Thymus (tissue), 11 donors: ENCODE measurements around the gene OR4D10. TPM values are rescaled to one million over a fixed set of nuclear protein-coding genes. Genes with fewer than 3 reads are reported as not detected.
A peak's percentile ranks its signal among the peaks of the same experiment; 100 is the strongest.
"Not testable (repeated sequence)": the region's sequence is repeated elsewhere in the genome, so short reads cannot be mapped to it uniquely, and the experiment has no call there.

ENCODE experiments used
- DNase-seq, 9 donors: peaks; one replicate each; pipeline ENCODE4 v3.0.0-alpha.2; 2013; ENCODE audit warnings: low spot score in 9 of 9, low read depth in 6 of 9, missing footprints in 1 of 9
- H3K27ac ChIP-seq, 2 donors: one replicate each; pipeline ENCODE4 v1.5.1; 2013; ENCODE audit warnings: control low read depth in 1 of 2, low read depth in 1 of 2, low read length in 1 of 2, mild to moderate bottlenecking in 1 of 2, moderate library complexity in 1 of 2
- H3K27me3 ChIP-seq, 2 donors: one replicate each; pipeline ENCODE4 v1.5.1; 2013; ENCODE audit warnings: low read length in 1 of 2; ENCODE audit not compliant: control insufficient read depth in 2 of 2, insufficient read depth in 1 of 2
- H3K36me3 ChIP-seq, 2 donors: one replicate each; pipeline ENCODE4 v1.5.1; 2013; ENCODE audit warnings: low read length in 1 of 2, mild to moderate bottlenecking in 1 of 2, moderate library complexity in 1 of 2; ENCODE audit not compliant: control insufficient read depth in 2 of 2, insufficient read depth in 2 of 2
- H3K4me1 ChIP-seq, 2 donors: one replicate each; pipeline ENCODE4 v1.5.1; 2013; ENCODE audit warnings: low read length in 2 of 2; ENCODE audit not compliant: control insufficient read depth in 2 of 2, insufficient read depth in 2 of 2
- H3K4me3 ChIP-seq, 2 donors: one replicate each; pipeline ENCODE4 v1.5.1; 2013; ENCODE audit warnings: low read length in 2 of 2, control low read depth in 1 of 2, mild to moderate bottlenecking in 1 of 2
- H3K9me3 ChIP-seq, 2 donors: one replicate each; pipeline ENCODE4 v1.5.1; 2013; ENCODE audit warnings: low read length in 1 of 2, mild to moderate bottlenecking in 1 of 2; ENCODE audit not compliant: control insufficient read depth in 2 of 2, insufficient read depth in 1 of 2
- WGBS: extraction: QIAGEN DNeasy Blood & Tissue Kit; methylation state at CpG from one replicate; pipeline ENCODE4 v1.1.7; 2013; 5-methylcytosine and 5-hydroxymethylcytosine counted together
- polyA plus RNA-seq: library from polyadenylated mRNA; stranded (reverse); fragments of 200-250 nt; gene quantifications from one replicate; pipeline ENCODE4 v1.2.3, GENCODE V29; 2013
- total RNA-seq: library from RNA; stranded (reverse); fragments of 120-200 nt; gene quantifications from one replicate; pipeline ENCODE4 v1.2.4, GENCODE V29; 2013
- donor health status: healthy.

The OR4D10 gene
- total and polyA plus RNA-seq, 2 donors: under 0.01 TPM; not detected in 1

GRCh38 chr11:59510941-59511589, 38.0 kb downstream of the OR4D10 start, which contains the start of gene OR4D9:
Gene OR4D9 (plus strand): TSS chr11:59511539. CDS start chr11:59514913, 3,374 bp downstream.
- DNase-seq: peak in 8 of 9 donors; percentile 13 to 78 (median 37)
- Histone ChIP-seq H3K4me3 (no peak within 1 kb of the TSS), H3K4me1 (peaks cover 3 to 7% of the 10 kb centered on the region in 2 donors), H3K36me3 (no peaks in the 10 kb centered on the region), H3K27ac (no peak within 1 kb of the TSS), H3K9me3 (no peaks in the 10 kb centered on the region), H3K27me3 (no peaks in the 10 kb centered on the region)
- WGBS: 15% methylated on average over 2 of the region's 2 CpGs

GRCh38 chr11:59511675-59512074, 38.6 kb downstream of the OR4D10 start:
- no peak overlapping the region for H3K4me3 ChIP-seq
- H3K9me3 ChIP-seq: no peaks in the 10 kb centered on the region
- H3K27me3 ChIP-seq: no peaks in the 10 kb centered on the region
- peaks cover 3 to 7% of the 10 kb centered on the region in 2 donors for H3K4me1 ChIP-seq
- no peak for DNase-seq
- WGBS: 87% methylated on average over 1 of the region's 1 CpG
- H3K36me3 ChIP-seq: no peaks in the 10 kb centered on the region
- H3K27ac ChIP-seq: no peak overlapping the region

- not testable (repeated sequence) for H3K36me3 ChIP-seq, DNase-seq, H3K4me3 ChIP-seq, H3K27ac ChIP-seq, H3K9me3 ChIP-seq, H3K4me1 ChIP-seq, H3K27me3 ChIP-seq
- 93% methylated on average over 2 of the region's 2 CpGs for WGBS
Observed at GRCh38 chr11:59520139-59520538, 47.0 kb downstream of the OR4D10 start.

DNA sequence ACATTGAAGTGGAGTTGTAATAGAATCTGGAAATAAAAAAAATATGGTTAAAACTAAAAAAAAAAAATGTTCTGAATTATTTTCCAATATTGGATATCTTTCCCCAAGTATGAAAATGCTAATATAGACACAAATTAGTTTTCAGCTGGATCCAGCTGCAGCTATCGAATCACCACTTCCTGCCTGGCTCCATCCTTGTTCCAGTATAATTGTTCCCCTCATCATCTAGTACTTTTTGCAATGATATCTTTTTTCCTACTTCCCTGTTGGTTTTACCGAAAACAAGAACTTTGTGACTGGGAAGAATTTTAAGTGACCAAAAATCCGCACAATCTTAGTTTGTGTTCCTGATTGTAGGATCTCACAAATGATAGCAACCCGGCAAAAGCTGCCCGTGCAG, 47.6 kb downstream of the OR4D10 start:
- no peak overlapping the region for H3K27ac ChIP-seq
- H3K27me3 ChIP-seq: no peaks in the 10 kb centered on the region
- no peak for DNase-seq
- H3K4me3 ChIP-seq: no peak overlapping the region
- WGBS: 95% methylated on average over 5 of the region's 5 CpGs
- no peaks in the 10 kb centered on the region for H3K36me3 ChIP-seq
- no peaks in the 10 kb centered on the region for H3K9me3 ChIP-seq
- no peaks in the 10 kb centered on the region for H3K4me1 ChIP-seq

DNA sequence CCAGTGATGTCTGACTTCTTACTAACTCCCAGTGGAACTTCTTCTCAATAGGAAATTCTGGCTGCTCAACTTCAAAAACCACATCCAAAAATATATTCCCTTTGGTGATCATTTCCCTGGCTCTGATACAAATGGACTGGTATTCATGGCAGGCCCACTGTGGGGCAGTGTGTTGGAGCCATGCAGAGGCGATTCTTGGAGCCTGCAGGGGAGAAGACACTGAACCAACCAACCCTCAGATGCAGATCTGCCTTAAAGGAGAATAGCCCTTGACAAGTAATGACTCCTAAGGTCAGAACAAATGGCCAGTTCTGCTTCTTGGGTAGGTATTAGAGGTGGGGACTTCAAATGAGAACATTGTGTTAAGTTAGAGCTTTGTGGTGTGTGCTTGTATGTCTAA, 50.4 kb downstream of the OR4D10 start:
- Histone ChIP-seq H3K4me1 (peaks cover 0 to 1% of the 10 kb centered on the region in 2 donors), H3K27me3 (no peaks in the 10 kb centered on the region), H3K36me3 (no peaks in the 10 kb centered on the region), H3K9me3 (no peaks in the 10 kb centered on the region), H3K27ac (no peak overlapping the region), H3K4me3 (no peak overlapping the region)
- WGBS: 83% methylated on average over 1 of the region's 1 CpG
- DNase-seq: no peak

GRCh38 chr11:59528711-59529110, 55.6 kb downstream of the OR4D10 start:
- 85% methylated on average over 7 of the region's 7 CpGs for WGBS

More at GRCh38 chr11:59528711-59529110, 55.6 kb downstream of the OR4D10 start:
- Histone ChIP-seq H3K4me1 (peaks cover 0 to 7% of the 10 kb centered on the region in 2 donors), H3K27me3 (no peaks in the 10 kb centered on the region), H3K4me3 (no peak overlapping the region), H3K9me3 (no peaks in the 10 kb centered on the region), H3K36me3 (no peaks in the 10 kb centered on the region), H3K27ac (no peak overlapping the region)
- peak in 1 of 9 donors; percentile 26 for DNase-seq

Other genes with a start within 250 kb of the OR4D10 start
- not detected for gene OR5AN1, start 114.4 kb upstream of the OR4D10 start, total RNA-seq
- under 0.01 TPM for gene OR5AN1, start 114.4 kb upstream of the OR4D10 start, polyA plus RNA-seq
- not detected for gene OR5A2, start 46.9 kb upstream of the OR4D10 start, total RNA-seq
- gene OR5A2, start 46.9 kb upstream of the OR4D10 start, polyA plus RNA-seq: 0.02 TPM
- not detected for gene OR5A1, start 36.8 kb upstream of the OR4D10 start, total RNA-seq
- under 0.01 TPM for gene OR5A1, start 36.8 kb upstream of the OR4D10 start, polyA plus RNA-seq
- not detected for gene OR4D6, start 16.4 kb upstream of the OR4D10 start, total RNA-seq
- gene OR4D6, start 16.4 kb upstream of the OR4D10 start, polyA plus RNA-seq: 0.05 TPM
- not detected for gene OR4D11, start 30.3 kb downstream of the OR4D10 start, total RNA-seq
- gene OR4D11, start 30.3 kb downstream of the OR4D10 start, polyA plus RNA-seq: not detected
- not detected for gene OR4D9, start 38.2 kb downstream of the OR4D10 start, total RNA-seq
- gene OR4D9, start 38.2 kb downstream of the OR4D10 start, polyA plus RNA-seq: 0.02 TPM
- 17.5 TPM for gene OSBP, start 142.5 kb downstream of the OR4D10 start, total RNA-seq
- gene OSBP, start 142.5 kb downstream of the OR4D10 start, polyA plus RNA-seq: 21.5 TPM
- gene PATL1, start 195.7 kb downstream of the OR4D10 start, total RNA-seq: 6.0 TPM
- gene PATL1, start 195.7 kb downstream of the OR4D10 start, polyA plus RNA-seq: 13.0 TPM
- gene OR10V1, start 240.5 kb downstream of the OR4D10 start, total RNA-seq: not detected
- not detected for gene OR10V1, start 240.5 kb downstream of the OR4D10 start, polyA plus RNA-seq